Neural progenitor cell (in vitro differentiated cells): ENCODE data around the gene LMBR1.

ENCODE experiments used
- EZH2 ChIP-seq: fragments of 200-600 bp; sonication (generic); IDR thresholded peaks from 2 replicates; pipeline ENCODE4 v1.6.1; 2017; ENCODE audit warnings: antibody characterized with exemption, mild to moderate bottlenecking, moderate library complexity
- TF ChIP-seq, protein P1 (sequence below): fragments of 200-600 bp; sonication (generic); IDR thresholded peaks from 2 replicates; pipeline ENCODE4 v1.5.1; 2017; ENCODE audit warnings: antibody characterized with exemption, mild to moderate bottlenecking

DNA sequence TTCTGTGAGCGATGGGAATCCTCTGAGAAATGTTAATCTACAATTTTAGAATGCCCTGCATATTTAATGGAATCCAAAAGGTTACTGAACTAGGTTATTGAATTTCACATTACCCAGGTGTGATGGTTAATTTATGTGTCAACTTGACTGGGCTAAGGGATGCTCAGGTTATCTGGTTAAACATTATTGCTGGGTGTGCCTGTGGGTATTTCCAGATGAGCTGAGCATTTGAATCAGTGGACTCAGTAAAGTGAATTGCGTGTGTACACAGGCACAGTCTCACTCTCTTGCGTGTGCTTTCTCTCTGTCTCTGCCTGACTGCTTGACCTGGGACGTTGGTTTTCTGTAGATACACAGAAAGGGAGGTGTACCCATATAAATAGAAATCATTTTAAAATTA is 230.7 kb downstream of the LMBR1 start:
- TF ChIP-seq EZH2: no peak
- TF ChIP-seq, protein P1, sequence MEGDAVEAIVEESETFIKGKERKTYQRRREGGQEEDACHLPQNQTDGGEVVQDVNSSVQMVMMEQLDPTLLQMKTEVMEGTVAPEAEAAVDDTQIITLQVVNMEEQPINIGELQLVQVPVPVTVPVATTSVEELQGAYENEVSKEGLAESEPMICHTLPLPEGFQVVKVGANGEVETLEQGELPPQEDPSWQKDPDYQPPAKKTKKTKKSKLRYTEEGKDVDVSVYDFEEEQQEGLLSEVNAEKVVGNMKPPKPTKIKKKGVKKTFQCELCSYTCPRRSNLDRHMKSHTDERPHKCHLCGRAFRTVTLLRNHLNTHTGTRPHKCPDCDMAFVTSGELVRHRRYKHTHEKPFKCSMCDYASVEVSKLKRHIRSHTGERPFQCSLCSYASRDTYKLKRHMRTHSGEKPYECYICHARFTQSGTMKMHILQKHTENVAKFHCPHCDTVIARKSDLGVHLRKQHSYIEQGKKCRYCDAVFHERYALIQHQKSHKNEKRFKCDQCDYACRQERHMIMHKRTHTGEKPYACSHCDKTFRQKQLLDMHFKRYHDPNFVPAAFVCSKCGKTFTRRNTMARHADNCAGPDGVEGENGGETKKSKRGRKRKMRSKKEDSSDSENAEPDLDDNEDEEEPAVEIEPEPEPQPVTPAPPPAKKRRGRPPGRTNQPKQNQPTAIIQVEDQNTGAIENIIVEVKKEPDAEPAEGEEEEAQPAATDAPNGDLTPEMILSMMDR: no peak
